Dermis microvascular lymphatic vessel endothelial cell (primary cell): ENCODE measurements around the gene HTR3E. TPM values are rescaled to one million over a fixed set of nuclear protein-coding genes. Genes with fewer than 3 reads are reported as not detected.
A peak's percentile ranks its signal among the peaks of the same experiment; 100 is the strongest.

Source experiments
- DNase-seq, 2 donors: peaks; one replicate each; pipeline versions ENCODE4 v3.0.0 to v3.0.0-alpha.2; 2010; ENCODE audit warnings: low read depth in 2 of 2
- total RNA-seq: library from RNA; depleted of rRNA; stranded (reverse); fragments of >200 nt; gene quantifications from 2 replicates; pipeline ENCODE4 v1.2.1, GENCODE V29; 2014

HTR3E gene
- total RNA-seq, 1 donor from 2014 or later = not detected

- DNase-seq = peak in 1 of 2 donors; percentile 69
Observed at GRCh38 chr3:184154885-184155643, 58.2 kb downstream of the HTR3E start, which contains the start of gene DVL3. TSS of gene DVL3 (plus strand) at chr3:184155377. CDS start at chr3:184155636, 259 bp downstream.

GRCh38 chr3:184155644-184156521 is 59.0 kb downstream of the HTR3E start:
- peak in 1 of 2 donors; percentile 31 for DNase-seq

- peak in 1 of 2 donors; percentile 39 for DNase-seq
Observed at GRCh38 chr3:184156522-184156955, 59.7 kb downstream of the HTR3E start.

Other genes starting within 250 kb of the HTR3E start
- 26.8 and 28.8 TPM in 2 replicates for gene PARL, start 212.2 kb upstream of the HTR3E start, total RNA-seq
- 10.1 and 12.4 TPM in 2 replicates for gene ABCC5, start 79.2 kb upstream of the HTR3E start, total RNA-seq
- gene HTR3D, start 65.3 kb upstream of the HTR3E start, total RNA-seq = not detected in 2 replicates
- under 0.01 TPM in 1 of 2 replicates, not detected in the other for gene HTR3C, start 44.0 kb upstream of the HTR3E start, total RNA-seq
- gene EIF2B5, start 38.3 kb downstream of the HTR3E start, total RNA-seq = 31.5 and 38.3 TPM in 2 replicates
- gene DVL3, start 58.3 kb downstream of the HTR3E start, total RNA-seq = 13.9 and 28.1 TPM in 2 replicates
- gene AP2M1, start 77.8 kb downstream of the HTR3E start, total RNA-seq = 379 and 607 TPM in 2 replicates
- 45.7 and 73.1 TPM in 2 replicates for gene ABCF3, start 89.1 kb downstream of the HTR3E start, total RNA-seq
- gene VWA5B2, start 132.5 kb downstream of the HTR3E start, total RNA-seq = not detected in 2 replicates
- gene ALG3, start 151.9 kb downstream of the HTR3E start, total RNA-seq = 20.5 and 25.0 TPM in 2 replicates
- gene EEF1AKMT4, start 152.6 kb downstream of the HTR3E start, total RNA-seq = 3.5 and 4.7 TPM in 2 replicates
- gene CAMK2N2, start 164.5 kb downstream of the HTR3E start, total RNA-seq = not detected in 2 replicates
- not detected in 2 replicates for gene ECE2, start 179.0 kb downstream of the HTR3E start, total RNA-seq
- gene PSMD2, start 202.2 kb downstream of the HTR3E start, total RNA-seq = 428 and 463 TPM in 2 replicates
- gene EIF4G1, start 217.5 kb downstream of the HTR3E start, total RNA-seq = 212 and 278 TPM in 2 replicates
- 25.2 and 43.9 TPM in 2 replicates for gene FAM131A, start 240.5 kb downstream of the HTR3E start, total RNA-seq